ENCODE data around the gene RNF144A.

Gene RNF144A

GRCh38 chr2:6905668-6906067 lies 11.5 kb upstream of the RNF144A start:
- H4K20me1 ChIP-seq (ENCODE audit: insufficient read depth, low read length, poor library complexity, severe bottlenecking): no peaks in the 10 kb centered on the region
- H3K4me1 ChIP-seq (ENCODE audit: insufficient read depth, low read length, poor library complexity, severe bottlenecking): peaks cover 18% of the 10 kb centered on the region
- H3K79me2 ChIP-seq (ENCODE audit: insufficient read depth, low read length): no peaks in the 10 kb centered on the region
- no peaks in the 10 kb centered on the region for H3K36me3 ChIP-seq (ENCODE audit: insufficient read depth, low read length)
- no peaks in the 10 kb centered on the region for H3F3A ChIP-seq (ENCODE audit: low read depth)
- no peaks in the 10 kb centered on the region for H3K9me3 ChIP-seq (ENCODE audit: insufficient read depth, low read depth, low read length)
- H3K9ac ChIP-seq (ENCODE audit: low read depth, low read length, poor library complexity, severe bottlenecking): no peak overlapping the region
- no peak overlapping the region for H3K4me2 ChIP-seq (ENCODE audit: low read depth, low read length, poor library complexity, severe bottlenecking)
- H3K4me3 ChIP-seq (ENCODE audit: low read length, poor library complexity, severe bottlenecking): no peak overlapping the region
- no peaks in the 10 kb centered on the region for H3K9me2 ChIP-seq (replicated peaks; ENCODE audit: low read depth, low read length)
- TF ChIP-seq CTCF (conservative IDR thresholded peaks at IDR 0.05; ENCODE audit: low read length): no peak
- no peak for TF ChIP-seq EZH2phosphoT487 (IDR thresholded peaks at IDR 0.05; ENCODE audit: borderline replicate concordance)
- H2AFZ ChIP-seq (ENCODE audit: low read length): no peak overlapping the region
- H3K27me3 ChIP-seq (ENCODE audit: insufficient read depth, low read length, poor library complexity, severe bottlenecking): no peaks in the 10 kb centered on the region

GRCh38 chr2:6906165-6906741 lies 11.0 kb upstream of the RNF144A start:
- H3K9me3 ChIP-seq (ENCODE audit: insufficient read depth, low read depth, low read length): no peaks in the 10 kb centered on the region
- no peaks in the 10 kb centered on the region for H3K36me3 ChIP-seq (ENCODE audit: insufficient read depth, low read length)

GRCh38 chr2:6908291-6908690 lies 8.9 kb upstream of the RNF144A start:
- no peaks in the 10 kb centered on the region for H3K9me3 ChIP-seq (ENCODE audit: insufficient read depth, low read depth, low read length)
- no peak overlapping the region for H3K4me2 ChIP-seq (ENCODE audit: low read depth, low read length, poor library complexity, severe bottlenecking)
- no peaks in the 10 kb centered on the region for H3F3A ChIP-seq (ENCODE audit: low read depth)

More at GRCh38 chr2:6906165-6906741, 11.0 kb upstream of the RNF144A start:
- Histone ChIP-seq H2AFZ (ENCODE audit: low read length) (no peak overlapping the region), H3K4me3 (ENCODE audit: low read length, poor library complexity, severe bottlenecking) (no peak overlapping the region), H3K79me2 (ENCODE audit: insufficient read depth, low read length) (no peaks in the 10 kb centered on the region), H3K4me2 (ENCODE audit: low read depth, low read length, poor library complexity, severe bottlenecking) (no peak overlapping the region), H3K4me1 (ENCODE audit: insufficient read depth, low read length, poor library complexity, severe bottlenecking) (peaks cover 22% of the 10 kb centered on the region), H4K20me1 (ENCODE audit: insufficient read depth, low read length, poor library complexity, severe bottlenecking) (no peaks in the 10 kb centered on the region), H3K27me3 (ENCODE audit: insufficient read depth, low read length, poor library complexity, severe bottlenecking) (no peaks in the 10 kb centered on the region), H3K9me2 (replicated peaks; ENCODE audit: low read depth, low read length) (no peaks in the 10 kb centered on the region), H3F3A (ENCODE audit: low read depth) (no peaks in the 10 kb centered on the region), H3K9ac (ENCODE audit: low read depth, low read length, poor library complexity, severe bottlenecking) (no peak overlapping the region)
- TF ChIP-seq EZH2phosphoT487 (IDR thresholded peaks at IDR 0.05; ENCODE audit: borderline replicate concordance) (no peak), CTCF (conservative IDR thresholded peaks at IDR 0.05; ENCODE audit: low read length) (no peak)

More at GRCh38 chr2:6908291-6908690, 8.9 kb upstream of the RNF144A start:
- Histone ChIP-seq H3K27me3 (ENCODE audit: insufficient read depth, low read length, poor library complexity, severe bottlenecking) (no peaks in the 10 kb centered on the region), H3K9me2 (replicated peaks; ENCODE audit: low read depth, low read length) (no peaks in the 10 kb centered on the region), H3K79me2 (ENCODE audit: insufficient read depth, low read length) (no peaks in the 10 kb centered on the region), H3K36me3 (ENCODE audit: insufficient read depth, low read length) (no peaks in the 10 kb centered on the region), H4K20me1 (ENCODE audit: insufficient read depth, low read length, poor library complexity, severe bottlenecking) (no peaks in the 10 kb centered on the region), H3K4me1 (ENCODE audit: insufficient read depth, low read length, poor library complexity, severe bottlenecking) (peaks cover 24% of the 10 kb centered on the region), H2AFZ (ENCODE audit: low read length) (no peak overlapping the region), H3K9ac (ENCODE audit: low read depth, low read length, poor library complexity, severe bottlenecking) (no peak overlapping the region), H3K4me3 (ENCODE audit: low read length, poor library complexity, severe bottlenecking) (no peak overlapping the region)
- no peak for TF ChIP-seq CTCF (conservative IDR thresholded peaks at IDR 0.05; ENCODE audit: low read length)
- no peak for TF ChIP-seq EZH2phosphoT487 (IDR thresholded peaks at IDR 0.05; ENCODE audit: borderline replicate concordance)
